ENCODE results near the gene IPMK.
"Not testable (repeated sequence)": the region's sequence is repeated elsewhere in the genome, so short reads cannot be mapped to it uniquely, and the experiment has no call there.

The IPMK gene

DNA sequence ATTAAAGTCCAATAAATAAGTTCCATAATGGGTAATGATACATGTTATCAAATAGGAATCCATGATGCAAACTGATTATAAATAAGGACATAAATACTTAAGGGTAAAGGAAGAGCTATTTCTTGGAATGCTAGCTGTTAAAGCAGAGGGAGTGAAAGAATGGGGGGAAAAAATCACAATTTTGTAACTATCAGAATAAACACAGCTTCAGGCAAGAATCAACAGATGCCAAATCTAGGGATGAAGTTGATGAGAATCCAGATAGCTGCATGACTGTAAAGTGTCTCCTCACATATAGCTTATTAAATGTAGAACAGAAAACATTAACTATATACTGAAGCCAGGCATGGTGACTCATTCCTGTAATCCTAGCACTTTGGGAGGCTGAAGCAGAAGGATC lies 4.9 kb downstream of the IPMK start:
- Histone ChIP-seq H3K9me3 (no peaks in the 10 kb centered on the region), H3K27me3 (no peaks in the 10 kb centered on the region), H3K27ac (peak overlapping the region; percentile 24), H3K4me3 (ENCODE audit: low read depth in 1 of 2, low read length in 1 of 2) (no peak overlapping the region), H3K36me3 (peaks cover 6% of the 10 kb centered on the region), H3K4me1 (ENCODE audit: control insufficient read depth in 1 of 2, insufficient read depth in 1 of 2, low read depth in 1 of 2, low read length in 1 of 2) (peaks cover 35 to 36% of the 10 kb centered on the region in 2 experiments)
- TF ChIP-seq, protein P1, sequence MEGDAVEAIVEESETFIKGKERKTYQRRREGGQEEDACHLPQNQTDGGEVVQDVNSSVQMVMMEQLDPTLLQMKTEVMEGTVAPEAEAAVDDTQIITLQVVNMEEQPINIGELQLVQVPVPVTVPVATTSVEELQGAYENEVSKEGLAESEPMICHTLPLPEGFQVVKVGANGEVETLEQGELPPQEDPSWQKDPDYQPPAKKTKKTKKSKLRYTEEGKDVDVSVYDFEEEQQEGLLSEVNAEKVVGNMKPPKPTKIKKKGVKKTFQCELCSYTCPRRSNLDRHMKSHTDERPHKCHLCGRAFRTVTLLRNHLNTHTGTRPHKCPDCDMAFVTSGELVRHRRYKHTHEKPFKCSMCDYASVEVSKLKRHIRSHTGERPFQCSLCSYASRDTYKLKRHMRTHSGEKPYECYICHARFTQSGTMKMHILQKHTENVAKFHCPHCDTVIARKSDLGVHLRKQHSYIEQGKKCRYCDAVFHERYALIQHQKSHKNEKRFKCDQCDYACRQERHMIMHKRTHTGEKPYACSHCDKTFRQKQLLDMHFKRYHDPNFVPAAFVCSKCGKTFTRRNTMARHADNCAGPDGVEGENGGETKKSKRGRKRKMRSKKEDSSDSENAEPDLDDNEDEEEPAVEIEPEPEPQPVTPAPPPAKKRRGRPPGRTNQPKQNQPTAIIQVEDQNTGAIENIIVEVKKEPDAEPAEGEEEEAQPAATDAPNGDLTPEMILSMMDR (IDR thresholded peaks at IDR 0.05), result no peak

GRCh38 chr10:58260334-58260733 lies 7.4 kb downstream of the IPMK start:
- Histone ChIP-seq H3K36me3 (peaks cover 13% of the 10 kb centered on the region), H3K27ac (no peak overlapping the region), H3K4me3 (ENCODE audit: low read depth in 1 of 2, low read length in 1 of 2) (no peak overlapping the region), H3K9me3 (no peaks in the 10 kb centered on the region), H3K27me3 (no peaks in the 10 kb centered on the region), H3K4me1 (ENCODE audit: control insufficient read depth in 1 of 2, insufficient read depth in 1 of 2, low read depth in 1 of 2, low read length in 1 of 2) (peaks cover 19 to 35% of the 10 kb centered on the region in 2 experiments)
- TF ChIP-seq, protein P1 (IDR thresholded peaks at IDR 0.05), result no peak

DNA sequence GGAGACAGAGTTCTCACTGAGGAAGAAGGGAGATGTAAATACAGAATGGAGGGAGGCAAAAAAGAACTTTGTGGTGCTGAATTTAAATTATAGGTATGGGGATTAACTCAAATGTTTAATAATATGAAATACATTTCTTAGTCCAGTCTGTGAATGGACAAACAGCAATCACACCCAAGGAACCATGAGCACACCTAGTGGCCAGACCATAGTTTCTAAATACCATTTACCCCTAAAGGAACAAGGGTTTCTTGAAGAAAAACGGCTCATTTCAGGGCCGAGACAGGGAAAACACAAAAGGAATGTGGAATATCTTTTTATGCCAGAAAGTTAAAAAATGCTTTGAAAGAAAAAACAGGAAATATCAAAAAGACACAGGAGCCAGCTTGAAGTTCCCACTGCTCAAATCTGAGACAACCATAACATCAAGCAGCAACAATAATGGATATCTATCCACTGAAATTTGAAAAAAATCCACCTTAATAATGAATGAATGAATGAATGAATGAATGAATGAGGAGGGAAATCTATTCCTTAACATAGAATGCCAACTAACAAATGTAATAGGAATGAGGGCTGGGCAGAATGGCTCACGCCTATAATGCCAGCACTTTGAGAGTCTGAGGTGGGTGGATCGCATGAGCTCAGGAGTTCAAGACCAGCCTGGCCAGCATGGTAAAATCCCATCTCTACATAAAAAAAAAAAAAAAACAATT lies 8.6 kb downstream of the IPMK start:
- TF ChIP-seq, protein P1 (IDR thresholded peaks at IDR 0.05), result no peak
- no peak overlapping the region for H3K4me3 ChIP-seq (ENCODE audit: low read depth in 1 of 2, low read length in 1 of 2)
- peaks cover 13% of the 10 kb centered on the region for H3K36me3 ChIP-seq
- H3K9me3 ChIP-seq, result no peaks in the 10 kb centered on the region
- H3K4me1 ChIP-seq (ENCODE audit: control insufficient read depth in 1 of 2, insufficient read depth in 1 of 2, low read depth in 1 of 2, low read length in 1 of 2), result peaks cover 7 to 23% of the 10 kb centered on the region in 2 experiments
- H3K27ac ChIP-seq, result no peak overlapping the region
- no peaks in the 10 kb centered on the region for H3K27me3 ChIP-seq

- not testable (repeated sequence) for H3K27me3 ChIP-seq; H3K4me1 ChIP-seq (ENCODE audit: control insufficient read depth in 1 of 2, insufficient read depth in 1 of 2, low read depth in 1 of 2, low read length in 1 of 2); H3K4me3 ChIP-seq (ENCODE audit: low read depth in 1 of 2, low read length in 1 of 2); H3K9me3 ChIP-seq
- Histone ChIP-seq H3K36me3 (peaks cover 13% of the 10 kb centered on the region), H3K27ac (peak overlapping the region; percentile 30)
These were observed 11.5 kb downstream of the IPMK start for GRCh38 chr10:58256013-58256780.

DNA sequence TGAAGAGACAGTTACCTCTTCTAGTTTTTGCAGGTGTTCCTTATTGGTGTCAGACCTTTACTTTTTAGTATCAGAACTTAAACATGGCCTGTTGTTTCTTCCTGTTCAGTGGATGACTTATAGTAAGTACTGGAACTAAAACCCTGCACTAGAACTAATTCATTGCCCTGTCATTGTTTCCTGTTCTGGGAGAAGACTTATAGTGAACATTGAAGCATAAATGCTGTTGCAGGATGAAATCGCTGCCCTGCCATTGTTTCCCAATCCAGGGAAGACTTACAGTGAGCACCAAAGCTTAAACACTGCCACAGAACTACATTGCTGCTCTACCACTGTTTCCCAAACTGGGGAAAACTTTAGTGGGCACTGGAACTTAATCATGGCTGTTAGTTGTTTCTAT lies 13.1 kb downstream of the IPMK start:
- Histone ChIP-seq H3K27ac (peak overlapping the region; percentile 53), H3K4me1 (ENCODE audit: control insufficient read depth in 1 of 2, insufficient read depth in 1 of 2, low read depth in 1 of 2, low read length in 1 of 2) (peaks cover 0 to 8% of the 10 kb centered on the region in 2 experiments), H3K9me3 (no peaks in the 10 kb centered on the region), H3K36me3 (peaks cover 13% of the 10 kb centered on the region), H3K4me3 (ENCODE audit: low read depth in 1 of 2, low read length in 1 of 2) (no peak overlapping the region), H3K27me3 (no peaks in the 10 kb centered on the region)
- TF ChIP-seq, protein P1 (IDR thresholded peaks at IDR 0.05), result no peak

DNA sequence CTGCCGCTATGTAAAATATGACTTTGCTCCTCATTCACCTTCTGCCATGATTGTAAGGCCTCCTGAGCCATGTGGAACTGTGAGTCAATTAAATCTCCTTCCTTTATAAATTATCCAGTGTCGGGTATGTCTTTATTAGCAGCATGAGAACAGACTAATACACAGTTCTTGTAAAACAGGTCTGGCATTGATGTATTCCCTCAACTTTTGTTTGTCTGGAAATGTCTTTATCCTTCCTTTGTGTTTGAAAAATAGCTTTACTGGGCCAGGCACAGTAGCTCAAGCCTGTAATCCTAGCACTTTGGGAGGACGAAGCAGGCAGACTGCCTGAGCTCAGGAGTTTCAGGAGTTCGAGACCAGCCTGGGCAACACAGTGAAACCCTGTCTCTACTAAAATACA lies 14.5 kb downstream of the IPMK start:
- no peak overlapping the region for H3K27ac ChIP-seq
- TF ChIP-seq, protein P1 (IDR thresholded peaks at IDR 0.05), result no peak
- peaks cover 11% of the 10 kb centered on the region for H3K36me3 ChIP-seq
- no peaks in the 10 kb centered on the region for H3K9me3 ChIP-seq
- H3K27me3 ChIP-seq, result no peaks in the 10 kb centered on the region
- peaks cover 0 to 8% of the 10 kb centered on the region in 2 experiments for H3K4me1 ChIP-seq (ENCODE audit: control insufficient read depth in 1 of 2, insufficient read depth in 1 of 2, low read depth in 1 of 2, low read length in 1 of 2)
- no peak overlapping the region for H3K4me3 ChIP-seq (ENCODE audit: low read depth in 1 of 2, low read length in 1 of 2)

- H3K27ac ChIP-seq; H3K36me3 ChIP-seq; H3K9me3 ChIP-seq; H3K4me3 ChIP-seq (ENCODE audit: low read depth in 1 of 2, low read length in 1 of 2); H3K4me1 ChIP-seq (ENCODE audit: control insufficient read depth in 1 of 2, insufficient read depth in 1 of 2, low read depth in 1 of 2, low read length in 1 of 2); H3K27me3 ChIP-seq: not testable (repeated sequence)
These were observed 23.0 kb downstream of the IPMK start for GRCh38 chr10:58244666-58245065.

DNA sequence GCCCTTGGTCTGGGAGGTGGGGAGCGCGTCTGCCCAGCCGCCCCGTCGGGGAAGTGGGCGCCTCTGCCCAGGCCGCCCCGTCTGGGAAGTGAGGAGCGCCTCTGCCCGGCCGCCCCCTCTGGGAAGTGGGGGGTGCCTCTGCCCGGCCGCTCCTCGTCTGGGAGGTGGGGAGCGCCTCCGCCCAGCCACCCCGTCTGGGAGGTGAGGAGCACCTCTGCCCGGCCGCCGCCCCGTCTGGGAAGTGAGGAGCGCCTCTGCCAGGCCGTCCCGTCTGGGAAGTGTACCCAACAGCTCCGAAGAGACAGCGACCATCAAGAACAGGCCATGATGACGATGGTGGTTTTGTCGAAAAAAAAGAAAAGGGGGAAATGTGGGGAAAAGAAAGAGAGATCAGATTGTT lies 23.5 kb downstream of the IPMK start:
- H3K27me3 ChIP-seq; H3K36me3 ChIP-seq; H3K4me1 ChIP-seq (ENCODE audit: control insufficient read depth in 1 of 2, insufficient read depth in 1 of 2, low read depth in 1 of 2, low read length in 1 of 2); H3K4me3 ChIP-seq (ENCODE audit: low read depth in 1 of 2, low read length in 1 of 2); H3K9me3 ChIP-seq; H3K27ac ChIP-seq: not testable (repeated sequence)

Data from neutrophil (primary cell).